ENCODE results near the gene LNPEP. TPM values are rescaled to one million over a fixed set of nuclear protein-coding genes. Genes with fewer than 3 reads are reported as not detected.

LNPEP gene
- total and polyA plus RNA-seq, 2 of the 4 experiments (the other 2 are of a cell fraction): 3.6 to 27.4 TPM

DNA sequence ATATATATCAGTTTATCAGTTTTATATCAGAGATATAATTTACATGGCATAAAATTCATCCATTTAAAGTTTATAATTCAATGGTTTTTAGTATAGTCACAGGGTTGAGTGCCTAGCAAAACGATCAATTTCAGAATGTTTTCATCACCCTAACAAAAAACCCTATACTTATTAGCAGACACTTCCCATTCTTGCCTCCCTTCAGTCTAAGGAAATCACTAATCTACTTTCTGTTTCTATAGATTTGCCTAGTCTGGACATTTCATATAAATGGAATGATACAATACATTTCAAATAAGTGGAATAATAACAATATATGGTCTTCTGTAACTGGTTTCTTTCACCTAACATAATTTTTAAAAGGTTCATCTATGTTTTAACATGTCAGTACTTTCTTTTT is 9.6 kb upstream of the LNPEP start:
- dilution Hi-C loops (cut with HindIII; ENCODE audit: low sequenced_read_pairs, unreplicated experiment) (no loop called here), in situ Hi-C loops (cut with MboI; ENCODE audit: low sequenced_read_pairs) (no loop called here), intact Hi-C loops (cut with micrococcal nuclease) (no loop called here)
- POLR2A ChIA-PET (ENCODE audit: unreplicated experiment): no interaction called here
- CTCF ChIA-PET: no interaction called here
- Histone ChIP-seq H3K23ac (ENCODE audit: low read depth, low read length) (no peak overlapping the region), H3K9ac (ENCODE audit: low read depth, low read length) (no peak overlapping the region), H3K4me1 (ENCODE audit: control insufficient read depth, insufficient read depth, low read length) (0 out of 2 replicates have a peak, but pooled peaks cover 1% of the 10 kb centered on the region), H4K8ac (ENCODE audit: low read depth in 2 of 2, low read length in 2 of 2) (no peak overlapping the region), H3K56ac (ENCODE audit: extremely low read depth, insufficient read depth, low read length) (no peak overlapping the region), H2BK15ac (ENCODE audit: low read depth, low read length) (no peak overlapping the region), H3K9me1 (ENCODE audit: insufficient read depth, low read length) (no peaks in the 10 kb centered on the region; the same call in none of the 2 replicates), H4K5ac (ENCODE audit: low read depth, low read length) (no peak overlapping the region), H2BK5ac (ENCODE audit: low read depth, low read length, poor library complexity, severe bottlenecking) (no peak overlapping the region), H3K4me2 (ENCODE audit: low read depth, low read length) (no peak overlapping the region), H3K4me3 (ENCODE audit: insufficient read depth, low read depth, low read length) (no peak overlapping the region), H3K18ac (ENCODE audit: low read depth, low read length) (no peak overlapping the region), H2BK120ac (ENCODE audit: low read depth, low read length) (no peak overlapping the region), H3K27me3 (ENCODE audit: control insufficient read depth, insufficient read depth, low read length) (no peaks in the 10 kb centered on the region), H4K91ac (ENCODE audit: insufficient read depth, low read depth, low read length) (no peak overlapping the region), H3K79me1 (ENCODE audit: low read depth in 1 of 2, low read length in 2 of 2) (no peaks in the 10 kb centered on the region), H2AFZ (replicated peaks; ENCODE audit: low read length, poor library complexity) (no peak overlapping the region), H4K20me1 (ENCODE audit: insufficient read depth, low read length) (no peaks in the 10 kb centered on the region), H3K36me3 (ENCODE audit: control insufficient read depth, insufficient read depth, low read length) (no peaks in the 10 kb centered on the region), H2BK20ac (ENCODE audit: low read depth, low read length) (no peak overlapping the region), H3K27ac (ENCODE audit: insufficient read depth, low read length) (no peak overlapping the region), H3K14ac (replicated peaks; ENCODE audit: low read depth, low read length) (no peak overlapping the region), H3K4ac (ENCODE audit: low read depth, low read length) (no peak overlapping the region), H3K9me3 (ENCODE audit: control insufficient read depth, insufficient read depth, low read length) (no peaks in the 10 kb centered on the region), H2AK5ac (ENCODE audit: low read depth, low read length) (no peak overlapping the region), H2AK9ac (replicated peaks; ENCODE audit: low read depth, low read length, poor library complexity) (no peak overlapping the region)
- TF ChIP-seq CEBPB (IDR thresholded peaks at IDR 0.05; ENCODE audit: low read depth, low read length) (no peak), RAD21 (IDR thresholded peaks at IDR 0.05; ENCODE audit: low read length) (no peak), USF2 (IDR thresholded peaks at IDR 0.05; ENCODE audit: low read depth, low read length) (no peak), BHLHE40 (IDR thresholded peaks at IDR 0.05; ENCODE audit: low read depth, low read length) (no peak), MXI1 (IDR thresholded peaks at IDR 0.05; ENCODE audit: borderline replicate concordance, low read depth, low read length) (no peak), MAZ (IDR thresholded peaks at IDR 0.05; ENCODE audit: borderline replicate concordance, low read depth, low read length) (no peak)
- no CpG with 5 or more reads among the region's 1 CpG for WGBS, 2 experiments (ENCODE audit: extremely low coverage in 2 of 2, insufficient read length in 1 of 2)
- BruUV-seq (replicated peaks): no TSS peak
- no peak for DNase-seq
- ATAC-seq (ENCODE audit: low read depth): no peak
